Hematopoietic multipotent progenitor cell treated with erythropoietin and hydrocortisone succinate and interleukin-3 and kit ligand, for 4 days (in vitro differentiated cells): ENCODE data around the gene PRR22.
"Not testable (repeated sequence)": the region's sequence is repeated elsewhere in the genome, so short reads cannot be mapped to it uniquely, and the experiment has no call there.

Experiments
- DNase-seq: peaks from one replicate; pipeline ENCODE4 v3.0.0-alpha.2; 2015

Gene PRR22

GRCh38 chr19:5749505-5749904, 35.0 kb downstream of the PRR22 start:
- DNase-seq: no peak

GRCh38 chr19:5748920-5749319, 35.6 kb downstream of the PRR22 start:
- DNase-seq: not testable (repeated sequence)

- not testable (repeated sequence) for DNase-seq
Observed at GRCh38 chr19:5744999-5745398, 39.5 kb downstream of the PRR22 start.

- no peak for DNase-seq
Observed at GRCh38 chr19:5743630-5744029, 40.9 kb downstream of the PRR22 start.

GRCh38 chr19:5742051-5742450, 42.5 kb downstream of the PRR22 start:
- no peak for DNase-seq

GRCh38 chr19:5738423-5738822, 46.1 kb downstream of the PRR22 start:
- DNase-seq: no peak

- not testable (repeated sequence) for DNase-seq
Observed at GRCh38 chr19:5733172-5733571, 51.4 kb downstream of the PRR22 start.
